MM.1S (cell line): Measurements from ENCODE around the gene ZBTB43.

Source experiments
- DNase-seq: peaks from one replicate; pipeline ENCODE4 v3.0.0-alpha.2; 2015
- H2AFZ ChIP-seq: fragments of 300-600 bp; sonication (generic); 2 replicates; pipeline ENCODE4 v1.6.0; 2016; ENCODE audit warnings: antibody characterized with exemption, low read length
- H3F3A ChIP-seq: fragments of 300-600 bp; sonication (generic); 2 replicates; pipeline ENCODE4 v1.6.1; 2016; ENCODE audit warnings: mild to moderate bottlenecking, antibody characterized with exemption, low read length, moderate library complexity, mixed read lengths; ENCODE audit not compliant: insufficient read depth
- H3K27ac ChIP-seq: fragments of 300-600 bp; sonication (generic); 2 replicates; pipeline ENCODE4 v1.5.1; 2016; ENCODE audit warnings: mild to moderate bottlenecking, low read length
- H3K27me3 ChIP-seq: fragments of 300-600 bp; sonication (generic); replicated peaks from 2 replicates; pipeline ENCODE4 v1.6.0; 2016; ENCODE audit warnings: low read length; ENCODE audit not compliant: insufficient read depth
- H3K36me3 ChIP-seq: fragments of 300-600 bp; sonication (generic); replicated peaks from 2 replicates; pipeline ENCODE4 v1.6.1; 2016; ENCODE audit warnings: mild to moderate bottlenecking, low read length, mixed read lengths; ENCODE audit not compliant: insufficient read depth
- H3K4me1 ChIP-seq: fragments of 300-600 bp; sonication (generic); 2 replicates; pipeline ENCODE4 v1.6.1; 2016; ENCODE audit warnings: low read length, mixed read lengths
- H3K4me2 ChIP-seq: fragments of 300-600 bp; sonication (generic); 2 replicates; pipeline ENCODE4 v1.6.0; 2016; ENCODE audit warnings: low read depth, low read length
- H3K4me3 ChIP-seq: fragments of 300-600 bp; sonication (generic); 2 replicates; pipeline ENCODE4 v1.5.1; 2016; ENCODE audit warnings: low read length, mixed read lengths
- H3K79me2 ChIP-seq: fragments of 300-600 bp; sonication (generic); 2 replicates; pipeline ENCODE4 v1.6.1; 2016; ENCODE audit warnings: mixed run types, low read length, mixed read lengths
- H3K9ac ChIP-seq: fragments of 300-600 bp; sonication (generic); 2 replicates; pipeline ENCODE4 v1.6.1; 2016; ENCODE audit warnings: low read length, mixed read lengths
- H3K9me2 ChIP-seq: fragments of 300-600 bp; sonication (generic); replicated peaks from 2 replicates; pipeline ENCODE4 v1.6.1; 2016; ENCODE audit warnings: mild to moderate bottlenecking, low read length, mixed read lengths; ENCODE audit not compliant: insufficient read depth
- H3K9me3 ChIP-seq: fragments of 300-600 bp; sonication (generic); replicated peaks from 2 replicates; pipeline ENCODE4 v1.6.1; 2016; ENCODE audit warnings: mild to moderate bottlenecking, low read length, mixed read lengths; ENCODE audit not compliant: insufficient read depth
- H4K20me1 ChIP-seq: fragments of 300-600 bp; sonication (generic); 2 replicates; pipeline ENCODE4 v1.6.1; 2016; ENCODE audit warnings: mild to moderate bottlenecking, low read length, moderate library complexity, mixed read lengths; ENCODE audit not compliant: insufficient read depth
- EZH2 ChIP-seq: fragments of 300-600 bp; sonication (generic); optimal IDR thresholded peaks from 2 replicates; pipeline ENCODE3; 2017; ENCODE audit warnings: low read depth, mild to moderate bottlenecking, antibody characterized with exemption, low read length, mixed read lengths
- EZH2phosphoT487 ChIP-seq: fragments of 300-600 bp; sonication (generic); IDR thresholded peaks from 2 replicates; pipeline ENCODE4 v1.6.1; 2018; ENCODE audit warnings: antibody characterized with exemption, low read length
- TF ChIP-seq, protein P1 (sequence below): fragments of 300-600 bp; sonication (generic); IDR thresholded peaks from 2 replicates; pipeline ENCODE4 v1.5.1; 2016; ENCODE audit warnings: antibody characterized with exemption, low read length, mixed read lengths

The ZBTB43 gene, protein sequence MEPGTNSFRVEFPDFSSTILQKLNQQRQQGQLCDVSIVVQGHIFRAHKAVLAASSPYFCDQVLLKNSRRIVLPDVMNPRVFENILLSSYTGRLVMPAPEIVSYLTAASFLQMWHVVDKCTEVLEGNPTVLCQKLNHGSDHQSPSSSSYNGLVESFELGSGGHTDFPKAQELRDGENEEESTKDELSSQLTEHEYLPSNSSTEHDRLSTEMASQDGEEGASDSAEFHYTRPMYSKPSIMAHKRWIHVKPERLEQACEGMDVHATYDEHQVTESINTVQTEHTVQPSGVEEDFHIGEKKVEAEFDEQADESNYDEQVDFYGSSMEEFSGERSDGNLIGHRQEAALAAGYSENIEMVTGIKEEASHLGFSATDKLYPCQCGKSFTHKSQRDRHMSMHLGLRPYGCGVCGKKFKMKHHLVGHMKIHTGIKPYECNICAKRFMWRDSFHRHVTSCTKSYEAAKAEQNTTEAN

DNA sequence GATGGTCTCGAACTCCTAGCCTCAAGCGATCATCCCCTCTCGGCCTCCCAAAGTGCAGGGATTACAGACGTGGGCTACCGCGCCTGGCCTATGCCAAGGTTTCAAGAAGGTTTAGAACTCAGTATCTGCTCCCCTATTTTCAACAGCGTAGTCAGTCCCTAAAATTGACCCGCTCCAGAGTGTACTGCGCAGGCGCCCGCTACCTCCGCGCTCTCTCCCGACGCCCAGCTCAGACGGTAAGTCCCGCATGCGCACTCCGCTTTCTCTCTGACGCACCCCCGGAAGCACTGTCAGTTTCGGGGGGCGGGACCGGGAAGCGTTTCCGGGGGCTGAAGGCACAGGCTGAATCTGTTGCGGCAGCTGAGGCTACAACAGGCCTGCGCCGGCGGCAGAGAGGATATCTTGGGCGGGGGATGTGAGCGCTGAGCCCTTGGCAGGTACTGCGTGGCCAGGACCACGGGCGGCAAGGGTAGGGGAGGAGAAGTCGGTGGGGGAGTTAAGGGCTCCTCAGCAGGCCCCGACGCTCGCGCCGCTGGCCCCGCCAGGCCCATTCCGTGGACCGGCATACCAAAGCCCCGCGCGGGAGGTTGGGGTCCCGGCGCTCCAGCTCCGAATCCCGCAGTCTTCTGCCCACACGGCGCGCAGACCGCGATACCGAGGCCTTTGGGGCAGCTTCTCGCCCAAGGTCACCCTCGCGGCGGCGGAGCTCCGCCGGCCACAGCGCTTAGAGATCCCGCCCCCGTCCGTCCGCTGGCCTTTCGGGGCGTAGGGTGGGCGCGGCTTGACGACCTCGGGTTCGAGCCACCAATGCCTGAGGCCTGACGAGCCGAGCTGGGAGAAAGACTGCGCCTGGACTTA lies at the start of gene ZBTB43:
TSS of gene ZBTB43 (plus strand) at position 345 of the 858 bp plus-strand sequence. CDS start 27,470 bp downstream, outside the sequence.
- peaks cover 15% of the 10 kb centered on the region for H3F3A ChIP-seq
- no peaks in the 10 kb centered on the region for H3K27me3 ChIP-seq
- peak; percentile 98 for DNase-seq
- H3K9ac ChIP-seq, result peak within 1 kb of the TSS; percentile 92
- peak within 1 kb of the TSS; percentile 90 for H3K27ac ChIP-seq
- no peaks in the 10 kb centered on the region for H3K9me2 ChIP-seq
- TF ChIP-seq EZH2 (no peak), EZH2phosphoT487 (no peak)
- TF ChIP-seq, protein P1, sequence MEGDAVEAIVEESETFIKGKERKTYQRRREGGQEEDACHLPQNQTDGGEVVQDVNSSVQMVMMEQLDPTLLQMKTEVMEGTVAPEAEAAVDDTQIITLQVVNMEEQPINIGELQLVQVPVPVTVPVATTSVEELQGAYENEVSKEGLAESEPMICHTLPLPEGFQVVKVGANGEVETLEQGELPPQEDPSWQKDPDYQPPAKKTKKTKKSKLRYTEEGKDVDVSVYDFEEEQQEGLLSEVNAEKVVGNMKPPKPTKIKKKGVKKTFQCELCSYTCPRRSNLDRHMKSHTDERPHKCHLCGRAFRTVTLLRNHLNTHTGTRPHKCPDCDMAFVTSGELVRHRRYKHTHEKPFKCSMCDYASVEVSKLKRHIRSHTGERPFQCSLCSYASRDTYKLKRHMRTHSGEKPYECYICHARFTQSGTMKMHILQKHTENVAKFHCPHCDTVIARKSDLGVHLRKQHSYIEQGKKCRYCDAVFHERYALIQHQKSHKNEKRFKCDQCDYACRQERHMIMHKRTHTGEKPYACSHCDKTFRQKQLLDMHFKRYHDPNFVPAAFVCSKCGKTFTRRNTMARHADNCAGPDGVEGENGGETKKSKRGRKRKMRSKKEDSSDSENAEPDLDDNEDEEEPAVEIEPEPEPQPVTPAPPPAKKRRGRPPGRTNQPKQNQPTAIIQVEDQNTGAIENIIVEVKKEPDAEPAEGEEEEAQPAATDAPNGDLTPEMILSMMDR, result no peak
- no peaks in the 10 kb centered on the region for H3K9me3 ChIP-seq
- H3K4me3 ChIP-seq, result peak within 1 kb of the TSS; percentile 88
- peak within 1 kb of the TSS; percentile 82 for H3K4me2 ChIP-seq
- H3K4me1 ChIP-seq, result peaks cover 9% of the 10 kb centered on the region; the same call in 1 of the 2 replicates
- H4K20me1 ChIP-seq, result no peaks in the 10 kb centered on the region
- peak within 1 kb of the TSS; percentile 85 for H2AFZ ChIP-seq
- peaks cover 50% of the 10 kb centered on the region for H3K79me2 ChIP-seq
- H3K36me3 ChIP-seq, result peaks cover 3% of the 10 kb centered on the region; the same call in 1 of the 2 replicates

DNA sequence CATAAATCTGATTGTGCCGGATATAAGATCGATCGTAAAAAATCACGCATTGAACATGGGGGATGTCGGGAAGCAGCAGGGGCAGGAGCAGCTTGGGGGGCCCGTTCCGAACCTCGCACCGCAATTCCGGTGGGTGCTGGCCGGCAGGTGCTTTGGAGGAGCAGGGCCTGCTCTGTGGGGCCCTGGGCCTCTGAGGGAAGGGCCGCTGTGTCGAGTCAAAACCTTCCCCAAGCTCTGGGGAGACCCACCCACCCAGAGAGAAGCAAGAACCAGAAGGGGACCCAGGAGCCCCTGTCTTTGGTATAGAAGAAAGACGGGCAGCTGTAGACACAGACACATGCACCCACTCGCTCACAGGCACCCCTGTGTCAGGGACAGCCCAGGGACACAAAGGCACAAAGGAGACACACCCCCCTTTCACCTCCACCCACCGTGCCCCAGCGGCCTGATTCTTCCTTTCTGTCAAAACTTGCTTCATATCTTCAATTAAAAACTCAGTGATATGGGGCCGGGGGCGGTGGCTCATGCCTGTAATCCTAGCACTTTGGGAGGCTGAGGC lies 49.4 kb upstream of the ZBTB43 start:
- TF ChIP-seq EZH2phosphoT487 (no peak), EZH2 (no peak)
- TF ChIP-seq, protein P1, result no peak
- Histone ChIP-seq H3K4me1 (no peaks in the 10 kb centered on the region), H4K20me1 (no peaks in the 10 kb centered on the region), H3K36me3 (no peaks in the 10 kb centered on the region), H3K9ac (no peak overlapping the region), H3K9me2 (no peaks in the 10 kb centered on the region), H3K79me2 (no peaks in the 10 kb centered on the region), H3K9me3 (no peaks in the 10 kb centered on the region), H3K27ac (no peak overlapping the region), H3F3A (no peaks in the 10 kb centered on the region), H3K27me3 (peaks cover 23% of the 10 kb centered on the region), H3K4me2 (no peak overlapping the region), H2AFZ (no peak overlapping the region), H3K4me3 (no peak overlapping the region)
- DNase-seq, result no peak

- no peaks in the 10 kb centered on the region for H3K9me2 ChIP-seq
- H3K36me3 ChIP-seq, result no peaks in the 10 kb centered on the region
- no peaks in the 10 kb centered on the region for H4K20me1 ChIP-seq
- H3K27me3 ChIP-seq, result peaks cover 23% of the 10 kb centered on the region
- H3K4me1 ChIP-seq, result no peaks in the 10 kb centered on the region
- H3K79me2 ChIP-seq, result no peaks in the 10 kb centered on the region
- no peaks in the 10 kb centered on the region for H3F3A ChIP-seq
- H3K27ac ChIP-seq, result no peak overlapping the region
- H3K9me3 ChIP-seq, result no peaks in the 10 kb centered on the region
- no peak overlapping the region for H3K9ac ChIP-seq
- no peak overlapping the region for H3K4me3 ChIP-seq
- TF ChIP-seq, protein P1, result no peak
- no peak for TF ChIP-seq EZH2phosphoT487
- TF ChIP-seq EZH2, result no peak
- no peak overlapping the region for H2AFZ ChIP-seq
- DNase-seq, result no peak
- H3K4me2 ChIP-seq, result no peak overlapping the region
Measured at GRCh38 chr9:126756238-126756637, 48.6 kb upstream of the ZBTB43 start.
